ENCODE data around the gene DNPH1. TPM values are rescaled to one million over a fixed set of nuclear protein-coding genes. Genes with fewer than 3 reads are reported as not detected.

The DNPH1 gene
- polyA plus RNA-seq, 3 donors: 31.9 to 55.4 (median 42.7) TPM

DNA sequence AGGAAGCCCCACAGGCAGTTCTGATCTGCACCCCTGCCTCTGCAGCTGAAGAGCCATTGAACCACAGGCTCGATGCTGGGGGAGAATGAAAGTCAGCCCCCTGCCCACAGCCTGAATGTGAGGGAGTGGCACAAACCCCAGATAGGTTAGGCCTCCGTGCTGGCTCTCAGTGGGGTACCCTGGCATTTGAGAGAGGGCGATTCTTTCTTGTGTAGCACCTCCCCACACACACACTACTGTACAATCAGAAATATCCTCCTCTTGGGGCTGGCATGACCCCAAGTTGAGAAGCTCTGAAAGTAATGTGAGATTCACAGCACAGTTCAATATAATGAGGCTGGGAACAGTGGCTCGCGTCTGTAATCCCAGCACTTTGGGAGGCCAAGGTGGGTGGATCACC, 31.9 kb upstream of the DNPH1 start:
- Histone ChIP-seq H4K20me1 (ENCODE audit: insufficient read depth, low read length) (no peaks in the 10 kb centered on the region), H3K9me3 (replicated peaks in 1 of 2; ENCODE audit: control insufficient read depth in 1 of 2, insufficient read depth in 1 of 2, low read length in 2 of 2) (no peaks in the 10 kb centered on the region), H2AFZ (ENCODE audit: insufficient read depth, low read depth, low read length, poor library complexity, severe bottlenecking) (no peak overlapping the region), H3K4me3 (replicated peaks in 1 of 3; ENCODE audit: low read depth in 2 of 3, low read length in 3 of 3) (no peak overlapping the region), H3K27ac (ENCODE audit: low read depth in 1 of 2, low read length in 2 of 2) (no peak overlapping the region), H3K4me2 (replicated peaks; ENCODE audit: extremely low read depth, low read length, poor library complexity, severe bottlenecking) (no peak overlapping the region), H3K9ac (ENCODE audit: insufficient read depth, low read length, poor library complexity, severe bottlenecking) (no peak overlapping the region), H3K79me2 (ENCODE audit: insufficient read depth, low read length) (no peaks in the 10 kb centered on the region), H3K4me1 (ENCODE audit: control insufficient read depth in 1 of 2, insufficient read depth in 2 of 2, low read length in 2 of 2) (no peaks in the 10 kb centered on the region), H3K27me3 (ENCODE audit: control insufficient read depth in 2 of 2, insufficient read depth in 2 of 2, low read length in 2 of 2) (no peaks in the 10 kb centered on the region), H3K36me3 (replicated peaks in 1 of 2; ENCODE audit: control insufficient read depth in 1 of 2, insufficient read depth in 2 of 2, low read length in 2 of 2) (no peaks in the 10 kb centered on the region)
- Mint-ChIP-seq H3K4me1 (peaks cover 4% of the 10 kb centered on the region), H3K27ac (no peak overlapping the region), H3K9me3 (no peaks in the 10 kb centered on the region), H3K4me3 (no peak overlapping the region), H3K36me3 (no peaks in the 10 kb centered on the region), H3K27me3 (ENCODE audit: low read depth in 3 of 3) (peaks cover 6 to 22% (median 12%) of the 10 kb centered on the region in 3 donors)
- 100% methylated on average over 1 of the region's 5 CpGs for whole genome bisulfite sequencing (ENCODE audit: insufficient coverage)
- intact Hi-C loops (cut with micrococcal nuclease): loop anchor here (5.0 to 10.0 kb wide), 4 partner anchors 76 to 246 kb away; no protein-coding TSS in a partner anchor
- TF ChIP-seq, protein P1, sequence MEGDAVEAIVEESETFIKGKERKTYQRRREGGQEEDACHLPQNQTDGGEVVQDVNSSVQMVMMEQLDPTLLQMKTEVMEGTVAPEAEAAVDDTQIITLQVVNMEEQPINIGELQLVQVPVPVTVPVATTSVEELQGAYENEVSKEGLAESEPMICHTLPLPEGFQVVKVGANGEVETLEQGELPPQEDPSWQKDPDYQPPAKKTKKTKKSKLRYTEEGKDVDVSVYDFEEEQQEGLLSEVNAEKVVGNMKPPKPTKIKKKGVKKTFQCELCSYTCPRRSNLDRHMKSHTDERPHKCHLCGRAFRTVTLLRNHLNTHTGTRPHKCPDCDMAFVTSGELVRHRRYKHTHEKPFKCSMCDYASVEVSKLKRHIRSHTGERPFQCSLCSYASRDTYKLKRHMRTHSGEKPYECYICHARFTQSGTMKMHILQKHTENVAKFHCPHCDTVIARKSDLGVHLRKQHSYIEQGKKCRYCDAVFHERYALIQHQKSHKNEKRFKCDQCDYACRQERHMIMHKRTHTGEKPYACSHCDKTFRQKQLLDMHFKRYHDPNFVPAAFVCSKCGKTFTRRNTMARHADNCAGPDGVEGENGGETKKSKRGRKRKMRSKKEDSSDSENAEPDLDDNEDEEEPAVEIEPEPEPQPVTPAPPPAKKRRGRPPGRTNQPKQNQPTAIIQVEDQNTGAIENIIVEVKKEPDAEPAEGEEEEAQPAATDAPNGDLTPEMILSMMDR (IDR thresholded peaks at IDR 0.05): no peak
- DNase-seq: no peak

DNA sequence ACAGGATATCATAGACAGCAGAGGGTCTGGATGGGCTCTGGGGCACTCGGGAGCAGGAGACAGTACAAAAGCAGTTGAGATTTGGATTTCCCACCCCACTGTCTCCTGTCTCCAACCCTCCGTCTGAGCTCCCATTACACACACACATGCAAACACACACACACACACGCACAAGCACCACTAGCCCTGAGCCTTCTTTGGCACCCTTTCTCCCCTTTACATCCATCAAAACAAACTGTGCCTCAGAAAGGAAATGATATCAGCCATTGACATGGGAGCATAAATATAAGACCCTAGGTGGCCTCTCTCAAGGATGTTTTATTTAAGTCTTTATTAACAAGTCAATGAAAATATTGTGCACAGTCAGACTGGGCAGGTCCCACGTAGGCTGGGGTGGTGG, 31.5 kb upstream of the DNPH1 start:
- H3K27ac Mint-ChIP-seq: no peak overlapping the region
- H2AFZ ChIP-seq (ENCODE audit: insufficient read depth, low read depth, low read length, poor library complexity, severe bottlenecking): no peak overlapping the region
- peaks cover 4% of the 10 kb centered on the region for H3K4me1 Mint-ChIP-seq
- no peak for DNase-seq
- no peak overlapping the region for H3K4me2 ChIP-seq (replicated peaks; ENCODE audit: extremely low read depth, low read length, poor library complexity, severe bottlenecking)
- H3K9me3 Mint-ChIP-seq: no peaks in the 10 kb centered on the region
- H3K4me3 Mint-ChIP-seq: no peak overlapping the region
- peaks cover 6 to 22% (median 13%) of the 10 kb centered on the region in 3 donors for H3K27me3 Mint-ChIP-seq (ENCODE audit: low read depth in 3 of 3)
- no peaks in the 10 kb centered on the region for H3K4me1 ChIP-seq (ENCODE audit: control insufficient read depth in 1 of 2, insufficient read depth in 2 of 2, low read length in 2 of 2)
- no peaks in the 10 kb centered on the region for H3K9me3 ChIP-seq (replicated peaks in 1 of 2; ENCODE audit: control insufficient read depth in 1 of 2, insufficient read depth in 1 of 2, low read length in 2 of 2)
- H3K9ac ChIP-seq (ENCODE audit: insufficient read depth, low read length, poor library complexity, severe bottlenecking): no peak overlapping the region
- TF ChIP-seq, protein P1 (IDR thresholded peaks at IDR 0.05): no peak
- no peak overlapping the region for H3K4me3 ChIP-seq (replicated peaks in 1 of 3; ENCODE audit: low read depth in 2 of 3, low read length in 3 of 3)
- 77% methylated on average over 3 of the region's 4 CpGs for WGBS (ENCODE audit: insufficient coverage)
- H3K27ac ChIP-seq (ENCODE audit: low read depth in 1 of 2, low read length in 2 of 2): no peak overlapping the region
- H3K79me2 ChIP-seq (ENCODE audit: insufficient read depth, low read length): no peaks in the 10 kb centered on the region
- no peaks in the 10 kb centered on the region for H3K36me3 ChIP-seq (replicated peaks in 1 of 2; ENCODE audit: control insufficient read depth in 1 of 2, insufficient read depth in 2 of 2, low read length in 2 of 2)
- H3K36me3 Mint-ChIP-seq: no peaks in the 10 kb centered on the region
- no peaks in the 10 kb centered on the region for H4K20me1 ChIP-seq (ENCODE audit: insufficient read depth, low read length)
- intact Hi-C loops (cut with micrococcal nuclease): loop anchor here (5.0 to 10.0 kb wide), 4 partner anchors 77 to 247 kb away; no protein-coding TSS in a partner anchor
- H3K27me3 ChIP-seq (ENCODE audit: control insufficient read depth in 2 of 2, insufficient read depth in 2 of 2, low read length in 2 of 2): no peaks in the 10 kb centered on the region
